ENCODE data around the gene PRB3.

The PRB3 gene

GRCh38 chr12:11227373-11227772, 42.1 kb downstream of the PRB3 start:
- no peak overlapping the region for H3K4me3 ChIP-seq (ENCODE audit: low read depth, low read length)
- no peak overlapping the region for H3K9ac ChIP-seq (ENCODE audit: low read depth, low read length)
- H3K4me1 ChIP-seq (ENCODE audit: control insufficient read depth, insufficient read depth, low read length), result no peaks in the 10 kb centered on the region
- H3K27me3 ChIP-seq (ENCODE audit: control insufficient read depth, insufficient read depth, low read length), result no peaks in the 10 kb centered on the region
- no peaks in the 10 kb centered on the region for H3K36me3 ChIP-seq (ENCODE audit: control insufficient read depth, insufficient read depth, low read length)
- no peak overlapping the region for H3K27ac ChIP-seq (ENCODE audit: low read depth, low read length)
- H3K9me3 ChIP-seq (ENCODE audit: control insufficient read depth, insufficient read depth, low read length), result no peaks in the 10 kb centered on the region

All from HUES48 (cell line).